Measurements from ENCODE around the gene DCXR. TPM values are rescaled to one million over a fixed set of nuclear protein-coding genes. Genes with fewer than 3 reads are reported as not detected.
A peak's percentile ranks its signal among the peaks of the same experiment; 100 is the strongest.

The DCXR gene
- polyA plus RNA-seq, 5 donors: 57.7 to 99.0 (median 67.4) TPM

GRCh38 chr17:82056729-82057621, 19.5 kb upstream of the DCXR start:
- no peak for DNase-seq

DNA sequence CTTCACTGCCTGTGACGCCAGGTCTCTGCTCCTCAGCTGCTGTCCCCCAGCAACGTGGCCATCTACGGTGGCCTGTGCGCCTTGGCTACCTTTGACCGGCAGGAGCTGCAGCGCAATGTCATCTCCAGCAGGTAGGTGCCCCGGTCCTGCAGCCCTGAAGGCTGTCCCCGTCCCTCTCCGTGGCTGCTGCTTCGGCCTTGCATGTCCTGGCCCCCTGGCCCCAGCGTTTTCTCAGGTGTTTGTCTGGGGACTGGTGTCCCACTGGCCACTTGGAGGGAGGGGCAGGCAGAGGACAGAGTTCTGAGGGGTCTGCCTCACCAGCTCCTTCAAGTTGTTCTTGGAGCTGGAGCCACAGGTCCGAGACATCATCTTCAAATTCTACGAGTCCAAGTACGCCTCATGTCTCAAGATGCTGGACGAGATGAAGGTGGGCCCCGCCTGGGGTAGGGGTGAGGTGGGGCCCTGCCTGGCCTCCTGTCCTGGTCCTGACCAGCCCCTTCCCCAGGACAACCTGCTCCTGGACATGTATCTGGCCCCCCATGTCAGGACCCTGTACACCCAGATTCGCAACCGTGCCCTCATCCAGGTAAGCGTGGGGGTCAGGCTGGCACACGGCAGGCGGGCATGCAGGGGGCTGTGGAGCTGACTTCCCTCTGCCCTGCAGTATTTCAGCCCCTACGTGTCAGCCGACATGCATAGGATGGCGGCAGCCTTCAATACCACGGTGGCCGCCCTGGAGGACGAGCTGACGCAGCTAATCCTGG, 18.6 kb upstream of the DCXR start:
- DNase-seq: no peak

GRCh38 chr17:82055023-82055964, 17.8 kb upstream of the DCXR start:
- no peak for DNase-seq

DNA sequence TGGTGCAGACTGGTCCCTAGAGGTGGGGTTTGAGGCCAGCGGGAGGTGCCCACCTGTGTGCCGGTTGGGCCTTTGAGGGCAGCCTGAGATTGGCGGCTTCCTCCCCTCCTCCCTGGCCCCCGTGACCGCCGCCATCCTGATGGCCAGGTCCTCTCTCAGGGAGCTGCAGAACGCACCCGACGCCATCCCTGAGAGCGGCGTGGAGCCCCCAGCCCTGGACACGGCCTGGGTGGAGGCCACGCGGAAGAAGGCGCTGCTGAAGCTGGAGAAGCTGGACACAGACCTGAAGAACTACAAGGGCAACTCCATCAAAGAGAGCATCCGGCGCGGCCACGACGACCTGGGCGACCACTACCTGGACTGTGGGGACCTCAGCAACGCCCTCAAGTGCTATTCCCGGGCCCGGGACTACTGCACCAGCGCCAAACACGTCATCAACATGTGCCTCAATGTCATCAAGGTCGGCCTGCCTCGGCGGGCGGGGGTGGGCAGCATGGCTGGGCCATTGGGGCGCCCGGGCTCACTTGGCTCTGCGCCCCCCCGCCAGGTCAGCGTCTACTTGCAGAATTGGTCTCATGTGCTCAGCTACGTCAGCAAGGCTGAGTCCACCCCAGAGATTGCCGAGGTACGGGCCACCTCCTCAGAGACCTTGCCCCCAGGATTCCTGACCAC, 17.0 kb upstream of the DCXR start:
- no peak for DNase-seq

GRCh38 chr17:82053556-82054263, 16.2 kb upstream of the DCXR start:
- no peak for DNase-seq

- DNase-seq: no peak
Observed at GRCh38 chr17:82053130-82053529, 15.6 kb upstream of the DCXR start.

DNA sequence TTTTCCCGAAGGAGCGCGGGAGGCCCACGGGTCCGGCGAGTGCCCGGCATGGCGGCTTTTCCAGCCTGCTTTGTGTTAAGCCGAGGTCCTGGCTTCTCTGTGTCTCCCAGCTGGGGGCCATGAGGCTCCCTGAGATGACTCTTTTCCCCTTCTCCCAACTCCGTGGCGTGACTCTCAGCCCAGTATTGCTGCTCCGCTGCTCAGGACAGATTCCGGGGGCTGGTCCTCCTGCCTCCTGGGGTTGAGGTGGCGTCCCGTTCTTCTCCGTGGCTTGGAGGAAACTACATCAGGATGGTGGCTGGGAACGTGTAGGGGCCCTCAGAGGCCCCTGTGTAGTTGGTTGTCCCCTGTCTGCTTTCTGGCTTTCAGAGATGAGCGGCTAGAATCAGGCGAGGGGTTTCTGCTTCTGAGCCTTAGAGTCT, 15.2 kb upstream of the DCXR start:
- no peak for DNase-seq

DNA sequence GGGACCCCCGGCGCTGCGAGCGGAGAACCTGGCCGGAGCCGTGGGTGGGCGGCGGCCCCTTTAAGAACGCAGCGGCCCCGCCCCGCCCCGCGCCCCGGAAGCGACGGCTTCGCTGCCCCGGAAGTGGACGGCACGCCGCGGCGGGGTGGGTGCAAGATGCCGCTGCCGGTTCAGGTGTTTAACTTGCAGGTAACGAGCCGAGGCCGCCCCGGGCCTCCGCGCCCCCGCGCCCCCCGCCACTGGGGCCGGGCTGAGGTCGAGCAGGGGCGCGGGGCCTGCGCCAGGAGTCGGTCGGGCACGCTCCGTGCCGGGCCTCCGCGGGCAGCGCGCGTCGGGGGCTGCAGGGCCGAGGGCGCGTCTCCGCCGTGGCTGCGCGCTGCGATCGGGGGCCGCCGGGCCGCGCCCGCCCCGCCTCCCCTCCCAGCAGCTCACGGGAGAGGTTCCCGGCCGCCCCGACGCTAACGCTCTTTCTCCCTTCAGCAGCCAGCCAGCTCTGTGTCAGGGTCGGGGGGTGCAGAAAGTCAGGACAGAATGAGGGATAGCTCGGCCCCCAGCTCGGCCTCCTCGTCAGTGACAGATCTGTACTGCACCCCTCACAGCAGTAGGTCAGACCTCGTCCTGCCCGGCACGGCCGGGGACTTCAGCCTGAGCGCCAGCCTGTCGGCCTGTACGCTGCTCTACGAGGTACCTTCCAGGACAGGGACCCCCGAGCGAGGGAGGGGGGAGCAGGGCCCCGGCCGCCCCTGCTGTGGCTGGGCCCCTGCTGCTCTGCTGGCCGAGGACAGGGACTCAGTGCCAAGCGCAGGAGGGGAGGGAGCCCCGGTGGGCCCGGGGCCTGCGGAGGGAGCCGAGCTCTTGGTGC, 14.5 kb upstream of the DCXR start, which contains the start of the genes GPS1 and RFNG:
Gene GPS1, plus strand, starts transcription at position 123 of the 862 bp plus-strand sequence. Its CDS starts 34 bp downstream, at position 157.
Gene RFNG, minus strand, starts transcription at position 36 of the 862 bp plus-strand sequence. CDS start 45 bp downstream, outside the sequence.
- DNase-seq: peak in 1 of 2 donors; percentile 42

DNA sequence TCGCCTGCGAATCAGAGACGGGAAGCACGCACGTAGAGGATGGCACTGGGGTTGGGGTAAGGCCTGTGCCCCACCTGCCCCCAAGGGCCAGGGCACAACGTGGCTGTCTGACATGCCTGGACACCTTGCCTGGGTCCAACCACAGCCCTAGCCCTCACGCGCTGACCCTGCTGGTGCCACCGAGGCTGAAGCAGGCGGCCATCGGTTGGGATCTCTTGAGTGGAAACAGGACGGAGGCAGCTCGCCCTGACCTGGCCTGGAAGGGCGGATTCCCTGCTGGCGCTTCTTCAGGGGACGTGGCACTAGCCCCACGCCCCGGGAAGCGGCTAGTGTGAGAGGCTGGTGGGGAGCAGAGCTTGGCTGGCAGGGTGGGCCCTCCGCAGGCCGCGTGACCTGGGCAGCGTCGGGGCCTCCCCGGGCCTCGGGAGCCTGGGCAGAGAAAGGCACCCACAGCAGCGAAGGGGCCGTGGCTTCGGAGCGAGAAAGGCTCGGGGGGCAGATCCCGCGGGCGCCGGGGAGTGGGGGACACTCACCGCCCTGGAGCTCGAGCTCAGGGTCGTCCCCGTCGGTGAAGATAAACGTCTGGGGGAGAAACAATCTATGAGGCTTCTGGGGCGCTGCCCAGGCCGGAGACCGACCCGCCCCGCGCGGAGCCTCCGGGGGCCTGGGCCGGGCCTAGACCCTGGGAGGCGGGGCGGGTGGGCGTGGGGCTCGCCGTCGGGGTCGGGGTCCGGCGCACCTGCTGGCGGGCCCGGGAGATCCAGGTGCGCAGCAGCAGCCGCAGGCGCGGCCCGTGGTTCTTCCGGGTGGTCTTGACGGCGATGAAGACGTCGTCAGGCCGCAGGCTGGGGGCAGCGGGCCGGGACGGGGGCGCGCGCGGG, 13.5 kb upstream of the DCXR start:
- DNase-seq: no peak

- no peak for DNase-seq
Observed at GRCh38 chr17:82050152-82050760, 12.8 kb upstream of the DCXR start.

DNA sequence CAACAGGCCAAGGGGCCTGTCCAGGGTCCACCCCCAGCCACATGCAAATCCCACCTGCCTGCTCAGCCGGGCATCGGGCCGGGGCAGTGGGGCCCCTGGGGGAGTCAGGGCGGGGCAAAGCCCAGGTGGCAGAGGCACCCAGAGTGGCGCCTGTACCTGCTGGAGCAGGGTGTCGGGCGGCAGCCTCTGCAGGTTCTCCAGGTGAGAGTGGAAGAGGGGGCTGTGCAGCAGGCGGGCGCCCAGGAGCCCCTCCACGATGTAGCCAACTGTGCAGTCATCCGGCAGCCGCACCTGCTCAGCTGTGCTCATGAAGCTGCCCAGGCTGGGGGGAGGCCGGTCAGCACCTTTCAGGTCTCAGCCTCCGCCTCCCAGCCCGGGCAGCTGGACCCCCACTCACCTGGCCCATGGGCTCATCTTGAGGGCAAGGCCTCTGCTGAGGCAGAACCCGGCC, 12.0 kb upstream of the DCXR start:
- DNase-seq: no peak

GRCh38 chr17:82049106-82049505, 11.6 kb upstream of the DCXR start:
- no peak for DNase-seq

DNA sequence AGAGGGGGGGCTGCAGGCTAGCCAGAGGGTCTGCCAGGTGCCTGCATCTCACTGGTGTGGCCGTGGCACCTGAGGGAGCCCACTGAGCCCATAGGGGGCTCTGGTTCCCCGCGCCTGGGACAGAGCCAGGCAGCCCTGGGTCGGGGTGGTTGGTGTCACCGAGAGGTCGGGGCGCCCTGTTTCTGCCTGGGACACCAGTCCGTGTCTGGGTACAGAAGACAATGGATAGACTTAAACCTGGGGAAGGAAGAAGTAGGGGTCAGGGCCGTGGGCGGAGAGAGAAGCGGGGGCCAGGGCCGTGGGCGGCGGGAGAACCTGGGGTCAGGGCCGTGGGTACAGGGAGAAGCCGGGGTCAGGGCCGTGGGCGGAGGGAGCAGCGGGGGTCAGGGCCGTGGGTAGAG, 11.1 kb upstream of the DCXR start:
- no peak for DNase-seq

- no peak for DNase-seq
Observed at GRCh38 chr17:82047914-82048570, 10.5 kb upstream of the DCXR start.

GRCh38 chr17:82047379-82047778, 9.9 kb upstream of the DCXR start:
- no peak for DNase-seq

- DNase-seq: no peak
Observed at GRCh38 chr17:82046903-82047302, 9.4 kb upstream of the DCXR start.

- no peak for DNase-seq
Observed at GRCh38 chr17:82045936-82046484, 8.5 kb upstream of the DCXR start.

Measured in right lung (tissue), 5 donors.